Common myeloid progenitor, CD34-positive (primary cell): Measurements from ENCODE around the gene RPP38. TPM values are rescaled to one million over a fixed set of nuclear protein-coding genes. Genes with fewer than 3 reads are reported as not detected.
A peak's percentile ranks its signal among the peaks of the same experiment; 100 is the strongest.

Source experiments
- CTCF ChIA-PET: fragments of 350-600 bp; sonication (Branson Sonifier 250); formaldehyde crosslinking; loops from one replicate; lab custom pipeline; 2021; ENCODE audit warnings: antibody characterized with exemption; lab: Charles Lee
- POLR2A ChIA-PET: fragments of 350-600 bp; sonication (Branson Sonifier 250); formaldehyde crosslinking; loops from one replicate; lab custom pipeline; 2021; ENCODE audit warnings: antibody characterized with exemption; lab: Charles Lee
- DNase-seq, 3 donors: peaks; one replicate each; pipeline versions ENCODE4 v3.0.0 to v3.0.0-alpha.2; 2013
- H3K27ac ChIP-seq, 2 experiments: 1 replicate in 1 of 2; 2 replicates in 1 of 2; pipeline ENCODE4 v1.7.0; 2013; ENCODE audit warnings: inconsistent platforms in 2 of 2, low read length in 2 of 2, mild to moderate bottlenecking in 2 of 2, low read depth in 1 of 2, moderate library complexity in 1 of 2; ENCODE audit not compliant: severe bottlenecking in 2 of 2, insufficient read depth in 1 of 2, poor library complexity in 1 of 2
- H3K27me3 ChIP-seq, 5 experiments: replicated peaks in 2 of 5; 1 replicate in 3 of 5; 2 replicates in 2 of 5; pipeline versions ENCODE4 v1.6.1 to v1.7.0; 2013; ENCODE audit warnings: low read length in 4 of 5, mild to moderate bottlenecking in 2 of 5, moderate library complexity in 2 of 5, inconsistent platforms in 1 of 5; ENCODE audit not compliant: insufficient read depth in 5 of 5, control insufficient read depth in 4 of 5
- H3K36me3 ChIP-seq, 4 experiments: 1 replicate in 2 of 4; 2 replicates in 2 of 4; pipeline versions ENCODE4 v1.6.1 to v1.7.0; 2013; ENCODE audit warnings: low read length in 3 of 4, control low read depth in 1 of 4, mild to moderate bottlenecking in 1 of 4; ENCODE audit not compliant: control insufficient read depth in 4 of 4, insufficient read depth in 4 of 4
- H3K4me1 ChIP-seq, 4 experiments: 1 replicate in 3 of 4; 2 replicates in 1 of 4; pipeline versions ENCODE4 v1.6.1 to v1.7.1; 2013; ENCODE audit warnings: low read length in 3 of 4, mild to moderate bottlenecking in 3 of 4, control low read depth in 1 of 4, inconsistent platforms in 1 of 4, moderate library complexity in 1 of 4; ENCODE audit not compliant: control insufficient read depth in 4 of 4, insufficient read depth in 4 of 4; ENCODE audit errors: control extremely low read depth in 1 of 4
- H3K4me3 ChIP-seq, 7 experiments: 1 replicate in 4 of 7; 2 replicates in 3 of 7; pipeline versions ENCODE4 v1.5.1 to v1.7.0; 2013; ENCODE audit warnings: mild to moderate bottlenecking in 7 of 7, low read length in 6 of 7, moderate library complexity in 6 of 7, inconsistent platforms in 2 of 7, low read depth in 2 of 7, control low read depth in 1 of 7; ENCODE audit not compliant: insufficient read depth in 4 of 7, control insufficient read depth in 1 of 7; ENCODE audit errors: extremely low read depth in 1 of 7
- H3K9me3 ChIP-seq, 5 experiments: 1 replicate in 4 of 5; 2 replicates in 1 of 5; pipeline versions ENCODE4 v1.6.1 to v1.7.1; 2013; ENCODE audit warnings: low read length in 4 of 5, mild to moderate bottlenecking in 2 of 5, inconsistent platforms in 1 of 5, low read depth in 1 of 5, moderate library complexity in 1 of 5; ENCODE audit not compliant: control insufficient read depth in 4 of 5, insufficient read depth in 2 of 5; ENCODE audit errors: control extremely low read depth in 1 of 5
- WGBS: methylation state at CpG from one replicate; pipeline ENCODE4 v1.1.5; 2013; ENCODE audit not compliant: insufficient coverage; 5-methylcytosine and 5-hydroxymethylcytosine counted together
- polyA plus RNA-seq: library from polyadenylated mRNA; unstranded; fragments of 120-200 nt; gene quantifications from one replicate; pipeline ENCODE4 v1.2.1, GENCODE V29; 2013

The RPP38 gene, protein sequence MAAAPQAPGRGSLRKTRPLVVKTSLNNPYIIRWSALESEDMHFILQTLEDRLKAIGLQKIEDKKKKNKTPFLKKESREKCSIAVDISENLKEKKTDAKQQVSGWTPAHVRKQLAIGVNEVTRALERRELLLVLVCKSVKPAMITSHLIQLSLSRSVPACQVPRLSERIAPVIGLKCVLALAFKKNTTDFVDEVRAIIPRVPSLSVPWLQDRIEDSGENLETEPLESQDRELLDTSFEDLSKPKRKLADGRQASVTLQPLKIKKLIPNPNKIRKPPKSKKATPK
- 16.0 TPM for polyA plus RNA-seq

GRCh38 chr10:15097011-15097812 is at the start of gene RPP38:
Gene RPP38, plus strand, starts transcription at chr10:15097355. Its CDS starts 5,960 bp downstream, at chr10:15103315.
- H3K27ac ChIP-seq, result peak within 1 kb of the TSS; percentile 97 to 99
- peak; percentile 89 to 96 (median 94) for DNase-seq
- peaks cover 0 to 22% (median 19%) of the 10 kb centered on the region in 4 experiments for H3K4me1 ChIP-seq
- H3K27me3 ChIP-seq, result no peaks in the 10 kb centered on the region
- POLR2A ChIA-PET, result interaction anchor here (0.5 to 0.7 kb wide), 2 partner anchors 25 to 196 kb away, joined by 3 to 4 read pairs; no protein-coding TSS in a partner anchor
- no peaks in the 10 kb centered on the region for H3K9me3 ChIP-seq
- peak within 1 kb of the TSS; percentile 78 to 93 (median 89) for H3K4me3 ChIP-seq
- under 1% methylated on average over 67 of the region's 84 CpGs for WGBS
- peaks cover 0 to 18% (median 5%) of the 10 kb centered on the region in 4 experiments for H3K36me3 ChIP-seq
- CTCF ChIA-PET, result interaction anchor here (1.4 kb wide), 1 partner anchor 12 kb away, joined by 3 read pairs; no protein-coding TSS in a partner anchor

GRCh38 chr10:15049533-15049932 is 47.6 kb upstream of the RPP38 start:
- POLR2A ChIA-PET, result interaction anchor here (0.7 kb wide), 1 partner anchor 262 kb away, joined by 3 read pairs; no protein-coding TSS in a partner anchor
- CTCF ChIA-PET, result no interaction called here

GRCh38 chr10:15052121-15052520 is 45.0 kb upstream of the RPP38 start:
- Histone ChIP-seq H3K27me3 (no peaks in the 10 kb centered on the region), H3K36me3 (no peaks in the 10 kb centered on the region), H3K4me3 (no peak overlapping the region), H3K27ac (no peak overlapping the region), H3K9me3 (no peaks in the 10 kb centered on the region), H3K4me1 (no peaks in the 10 kb centered on the region)
- WGBS, result 96% methylated on average over 5 of the region's 7 CpGs
- POLR2A ChIA-PET, result no interaction called here
- CTCF ChIA-PET, result no interaction called here
- DNase-seq, result no peak

More at GRCh38 chr10:15049533-15049932, 47.6 kb upstream of the RPP38 start:
- Histone ChIP-seq H3K27me3 (no peaks in the 10 kb centered on the region), H3K27ac (no peak overlapping the region), H3K9me3 (no peaks in the 10 kb centered on the region), H3K4me1 (no peaks in the 10 kb centered on the region), H3K36me3 (no peaks in the 10 kb centered on the region), H3K4me3 (no peak overlapping the region)
- no peak for DNase-seq

DNA sequence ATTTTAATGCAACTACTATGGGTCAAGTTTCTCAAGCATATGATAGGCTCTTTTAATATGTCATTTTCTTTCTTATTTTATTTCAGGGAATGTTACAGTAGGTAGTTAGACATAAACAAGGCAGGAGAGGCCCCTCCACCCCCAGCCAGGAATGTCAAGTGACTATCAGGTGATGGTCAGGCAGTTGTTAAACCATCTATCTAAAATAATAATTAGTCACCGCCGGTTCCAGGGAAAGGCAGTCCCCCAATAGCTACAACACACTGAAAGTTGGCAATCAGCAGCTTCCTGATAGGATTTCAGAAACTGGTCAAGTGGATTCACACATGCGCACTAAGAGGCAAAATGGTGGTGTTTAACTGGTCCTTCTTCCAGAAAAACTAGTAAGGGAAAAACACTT is 44.1 kb upstream of the RPP38 start:
- 100% methylated on average over 1 of the region's 3 CpGs for WGBS

GRCh38 chr10:15058689-15059088 is 38.5 kb upstream of the RPP38 start:
- Histone ChIP-seq H3K36me3 (no peaks in the 10 kb centered on the region), H3K27ac (no peak overlapping the region), H3K9me3 (peaks cover 0 to 13% (median 0%) of the 10 kb centered on the region in 5 experiments), H3K4me3 (no peak overlapping the region), H3K27me3 (no peaks in the 10 kb centered on the region), H3K4me1 (no peaks in the 10 kb centered on the region)
- whole genome bisulfite sequencing, result no CpG with 5 or more reads among the region's 1 CpG
- no peak for DNase-seq
- ChIA-PET POLR2A (no interaction called here), CTCF (no interaction called here)

More for the DNA sequence above, 44.1 kb upstream of the RPP38 start:
- Histone ChIP-seq H3K27ac (no peak overlapping the region), H3K27me3 (no peaks in the 10 kb centered on the region), H3K36me3 (no peaks in the 10 kb centered on the region), H3K9me3 (no peaks in the 10 kb centered on the region), H3K4me3 (no peak overlapping the region), H3K4me1 (no peaks in the 10 kb centered on the region)
- POLR2A ChIA-PET, result no interaction called here
- CTCF ChIA-PET, result no interaction called here
- no peak for DNase-seq

GRCh38 chr10:15059914-15060313 is 37.2 kb upstream of the RPP38 start:
- H3K36me3 ChIP-seq, result no peaks in the 10 kb centered on the region
- no peaks in the 10 kb centered on the region for H3K4me1 ChIP-seq
- H3K27ac ChIP-seq, result no peak overlapping the region
- ChIA-PET POLR2A (interaction anchor here (0.6 kb wide), 1 partner anchor 118 kb away, joined by 3 read pairs; no protein-coding TSS in a partner anchor), CTCF (interaction anchor here (0.7 kb wide), 1 partner anchor 516 kb away, joined by 3 read pairs; no protein-coding TSS in a partner anchor)
- H3K4me3 ChIP-seq, result no peak overlapping the region
- DNase-seq, result peak in 1 of 3 donors; percentile 19
- peaks cover 0 to 13% (median 0%) of the 10 kb centered on the region in 5 experiments for H3K9me3 ChIP-seq
- no peaks in the 10 kb centered on the region for H3K27me3 ChIP-seq
- 75% methylated on average over 1 of the region's 4 CpGs for WGBS
